ENCODE data around the gene ANXA3.

- TF ChIP-seq CTCF (IDR thresholded peaks at IDR 0.05) (no peak), POLR2A (IDR thresholded peaks at IDR 0.05) (no peak)
These were observed 66.9 kb downstream of the ANXA3 start for GRCh38 chr4:78618436-78618835.

Measured in adrenal gland (tissue), 5 donors.